ENCODE data around the gene PARVA. TPM values are rescaled to one million over a fixed set of nuclear protein-coding genes. Genes with fewer than 3 reads are reported as not detected.

The PARVA gene
- total and polyA plus RNA-seq, 2 experiments from 2014 or later, result 37.4 to 46.2 TPM

DNA sequence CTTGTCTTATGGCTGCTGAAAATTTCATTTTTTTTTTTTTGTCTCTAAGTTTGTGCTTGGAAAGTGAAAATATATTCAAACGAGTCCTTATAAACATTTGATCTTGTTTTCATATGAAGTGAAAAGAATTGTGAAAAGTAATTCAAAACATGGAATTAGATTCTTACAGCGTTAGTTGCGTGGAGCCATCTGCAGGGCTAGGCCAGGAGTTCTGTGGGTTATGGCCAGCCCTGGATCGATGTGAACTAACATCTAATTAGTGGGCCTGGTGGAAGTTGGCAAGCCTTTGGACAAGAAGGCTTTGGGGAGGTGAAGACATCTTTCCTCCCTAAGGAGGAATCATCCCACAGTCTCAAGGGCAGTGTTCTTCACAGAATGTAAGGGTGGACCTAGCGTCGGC lies 37.2 kb downstream of the PARVA start:
- 77% methylated on average over 6 of the region's 6 CpGs for WGBS (ENCODE audit: low lambda C conversion rate, missing lambda C conversion rate)
- Histone ChIP-seq H4K20me1 (ENCODE audit: insufficient read depth, poor library complexity, severe bottlenecking) (no peaks in the 10 kb centered on the region), H3K36me3 (replicated peaks; ENCODE audit: insufficient read depth, low read depth) (no peaks in the 10 kb centered on the region), H2AFZ (no peak overlapping the region), H3K4me1 (ENCODE audit: insufficient read depth) (peaks cover 41% of the 10 kb centered on the region), H3K9me2 (replicated peaks; ENCODE audit: insufficient read depth) (no peaks in the 10 kb centered on the region), H3K27ac (peak overlapping the region; percentile 83), H3K79me2 (peaks cover 89% of the 10 kb centered on the region), H3K4me2 (peak overlapping the region; percentile 48), H3K27me3 (no peaks in the 10 kb centered on the region), H3K9me3 (ENCODE audit: low read depth) (no peaks in the 10 kb centered on the region), H3K4me3 (no peak overlapping the region)
- TF ChIP-seq, protein P1, sequence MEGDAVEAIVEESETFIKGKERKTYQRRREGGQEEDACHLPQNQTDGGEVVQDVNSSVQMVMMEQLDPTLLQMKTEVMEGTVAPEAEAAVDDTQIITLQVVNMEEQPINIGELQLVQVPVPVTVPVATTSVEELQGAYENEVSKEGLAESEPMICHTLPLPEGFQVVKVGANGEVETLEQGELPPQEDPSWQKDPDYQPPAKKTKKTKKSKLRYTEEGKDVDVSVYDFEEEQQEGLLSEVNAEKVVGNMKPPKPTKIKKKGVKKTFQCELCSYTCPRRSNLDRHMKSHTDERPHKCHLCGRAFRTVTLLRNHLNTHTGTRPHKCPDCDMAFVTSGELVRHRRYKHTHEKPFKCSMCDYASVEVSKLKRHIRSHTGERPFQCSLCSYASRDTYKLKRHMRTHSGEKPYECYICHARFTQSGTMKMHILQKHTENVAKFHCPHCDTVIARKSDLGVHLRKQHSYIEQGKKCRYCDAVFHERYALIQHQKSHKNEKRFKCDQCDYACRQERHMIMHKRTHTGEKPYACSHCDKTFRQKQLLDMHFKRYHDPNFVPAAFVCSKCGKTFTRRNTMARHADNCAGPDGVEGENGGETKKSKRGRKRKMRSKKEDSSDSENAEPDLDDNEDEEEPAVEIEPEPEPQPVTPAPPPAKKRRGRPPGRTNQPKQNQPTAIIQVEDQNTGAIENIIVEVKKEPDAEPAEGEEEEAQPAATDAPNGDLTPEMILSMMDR (IDR thresholded peaks at IDR 0.05; ENCODE audit: poor library complexity), result no peak
- TF ChIP-seq EZH2 (IDR thresholded peaks at IDR 0.05; ENCODE audit: borderline replicate concordance) (no peak), EZH2phosphoT487 (IDR thresholded peaks at IDR 0.05; ENCODE audit: low read depth, severe bottlenecking, unreplicated experiment) (no peak)
- DNase-seq (ENCODE audit: low spot score), result no peak

DNA sequence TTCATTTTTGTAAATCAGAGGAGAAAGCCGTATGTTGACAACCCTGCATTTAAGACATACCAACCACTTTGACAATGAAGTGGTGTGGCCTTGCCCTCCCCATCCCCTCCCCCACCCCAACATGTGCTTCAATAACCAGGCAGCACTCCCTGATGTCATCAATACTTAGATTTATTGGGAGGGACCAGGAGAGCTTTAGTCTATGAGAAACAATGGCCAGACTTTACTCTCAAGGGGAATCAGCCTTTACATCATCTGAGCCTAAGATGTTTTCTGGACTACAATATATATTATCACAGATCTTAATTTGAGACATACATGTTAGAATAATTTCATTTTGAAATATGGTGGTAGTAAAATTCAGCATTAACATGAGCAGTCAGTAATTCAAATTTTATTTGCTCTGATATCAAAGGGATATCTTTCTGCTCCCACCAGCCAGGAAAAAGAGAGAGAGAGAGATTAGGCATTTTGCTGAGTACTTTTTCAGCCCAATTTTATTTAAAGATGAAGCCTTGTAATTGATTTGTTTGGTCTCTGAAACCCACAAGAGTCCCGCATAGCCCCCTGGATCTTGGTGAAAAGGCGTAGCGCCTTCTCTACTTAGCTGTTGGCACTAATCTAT lies 38.1 kb downstream of the PARVA start:
- H3K36me3 ChIP-seq (replicated peaks; ENCODE audit: insufficient read depth, low read depth), result no peaks in the 10 kb centered on the region
- H3K27me3 ChIP-seq, result no peaks in the 10 kb centered on the region
- no peaks in the 10 kb centered on the region for H3K9me3 ChIP-seq (ENCODE audit: low read depth)
- WGBS (ENCODE audit: low lambda C conversion rate, missing lambda C conversion rate), result 90% methylated on average over 4 of the region's 4 CpGs
- peak overlapping the region; percentile 83 for H3K27ac ChIP-seq
- no peaks in the 10 kb centered on the region for H3K9me2 ChIP-seq (replicated peaks; ENCODE audit: insufficient read depth)
- peaks cover 89% of the 10 kb centered on the region for H3K79me2 ChIP-seq
- H2AFZ ChIP-seq, result no peak overlapping the region
- TF ChIP-seq EZH2 (IDR thresholded peaks at IDR 0.05; ENCODE audit: borderline replicate concordance), result no peak
- no peak for TF ChIP-seq EZH2phosphoT487 (IDR thresholded peaks at IDR 0.05; ENCODE audit: low read depth, severe bottlenecking, unreplicated experiment)
- TF ChIP-seq, protein P1 (IDR thresholded peaks at IDR 0.05; ENCODE audit: poor library complexity), result no peak
- H3K4me2 ChIP-seq, result no peak overlapping the region
- H3K4me1 ChIP-seq (ENCODE audit: insufficient read depth), result peaks cover 41% of the 10 kb centered on the region
- no peak for DNase-seq (ENCODE audit: low spot score)
- no peak overlapping the region for H3K4me3 ChIP-seq
- no peaks in the 10 kb centered on the region for H4K20me1 ChIP-seq (ENCODE audit: insufficient read depth, poor library complexity, severe bottlenecking)

DNA sequence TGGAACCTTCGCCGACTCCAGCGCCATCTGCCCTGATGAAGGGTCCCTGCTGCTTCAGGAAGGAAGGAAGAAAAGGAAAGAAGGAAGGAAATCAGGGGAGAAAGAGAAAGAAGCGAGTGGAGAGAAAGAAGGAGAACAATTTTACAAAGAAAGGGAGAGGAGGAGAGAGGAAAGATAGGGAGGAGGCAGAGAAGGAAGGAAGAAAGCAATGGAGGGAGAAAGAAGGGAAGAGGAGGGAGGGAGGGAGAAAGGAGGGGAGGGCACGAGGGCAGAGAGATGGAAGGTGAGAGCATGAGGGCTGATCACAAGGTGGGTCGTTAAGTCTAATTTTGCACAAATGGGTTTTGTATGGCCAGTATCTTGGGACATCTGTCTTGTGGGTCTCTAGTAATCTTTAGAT lies 39.2 kb downstream of the PARVA start:
- peak overlapping the region; percentile 83 for H3K27ac ChIP-seq
- TF ChIP-seq EZH2 (IDR thresholded peaks at IDR 0.05; ENCODE audit: borderline replicate concordance) (no peak), EZH2phosphoT487 (IDR thresholded peaks at IDR 0.05; ENCODE audit: low read depth, severe bottlenecking, unreplicated experiment) (no peak)
- TF ChIP-seq, protein P1 (IDR thresholded peaks at IDR 0.05; ENCODE audit: poor library complexity), result no peak
- H3K4me3 ChIP-seq, result no peak overlapping the region
- H3K27me3 ChIP-seq, result no peaks in the 10 kb centered on the region
- H4K20me1 ChIP-seq (ENCODE audit: insufficient read depth, poor library complexity, severe bottlenecking), result no peaks in the 10 kb centered on the region
- no peak for DNase-seq (ENCODE audit: low spot score)
- no peaks in the 10 kb centered on the region for H3K9me2 ChIP-seq (replicated peaks; ENCODE audit: insufficient read depth)
- WGBS (ENCODE audit: low lambda C conversion rate, missing lambda C conversion rate), result 87% methylated on average over 5 of the region's 6 CpGs
- no peaks in the 10 kb centered on the region for H3K9me3 ChIP-seq (ENCODE audit: low read depth)
- peaks cover 37% of the 10 kb centered on the region for H3K4me1 ChIP-seq (ENCODE audit: insufficient read depth)
- no peak overlapping the region for H2AFZ ChIP-seq
- H3K36me3 ChIP-seq (replicated peaks; ENCODE audit: insufficient read depth, low read depth), result no peaks in the 10 kb centered on the region
- H3K79me2 ChIP-seq, result peaks cover 89% of the 10 kb centered on the region
- H3K4me2 ChIP-seq, result no peak overlapping the region
